Activated T-helper 1 cell treated with anti-CD3 and anti-CD28 coated beads, Interleukin-12 subunit alpha, Interleukin-12 subunit beta, Interleukin-2, Interleukin-4 antibody, amounts not matched to agents 30 ng/mL and 10 ng/mL and 1 ng/mL, durations not matched to agents 14 hours and 24 hours and 36 hours (primary cell): Measurements from ENCODE around the gene ZNF850. TPM values are rescaled to one million over a fixed set of nuclear protein-coding genes. Genes with fewer than 3 reads are reported as not detected.
"Not testable (repeated sequence)": the region's sequence is repeated elsewhere in the genome, so short reads cannot be mapped to it uniquely, and the experiment has no call there.

ENCODE experiments used
- DNase-seq: peaks from one replicate; pipeline ENCODE4 v3.0.0; 2021; ENCODE audit warnings: low spot score
- H3K27ac Mint-ChIP-seq: one replicate; pipeline ENCODE4 v1.8.0; 2021; ENCODE audit warnings: mild to moderate bottlenecking, mixed read lengths
- H3K27me3 Mint-ChIP-seq: one replicate; pipeline ENCODE4 v1.8.0; 2022; ENCODE audit warnings: mild to moderate bottlenecking, moderate library complexity, mixed read lengths; ENCODE audit not compliant: insufficient read depth
- H3K36me3 Mint-ChIP-seq: one replicate; pipeline ENCODE4 v1.8.0; 2021; ENCODE audit warnings: low read depth, mixed read lengths
- H3K4me1 Mint-ChIP-seq: one replicate; pipeline ENCODE4 v1.8.0; 2021; ENCODE audit warnings: low read depth, mixed read lengths
- H3K4me3 Mint-ChIP-seq: one replicate; pipeline ENCODE4 v1.8.0; 2021; ENCODE audit warnings: mild to moderate bottlenecking, moderate library complexity, mixed read lengths
- H3K9me3 Mint-ChIP-seq: one replicate; pipeline ENCODE4 v1.8.0; 2021; ENCODE audit warnings: mixed read lengths
- intact Hi-C: fragments of 100-400 bp; cut with micrococcal nuclease; formaldehyde crosslinking; loops from one replicate; pipeline ENCODE4 v1.15.1; 2024
- total RNA-seq: library from RNA; stranded (reverse); gene quantifications from 2 replicates; pipeline ENCODE4 v1.2.3, GENCODE V29; 2022

ZNF850 gene
- total RNA-seq, 1 donor from 2014 or later = 3.2 TPM

DNA sequence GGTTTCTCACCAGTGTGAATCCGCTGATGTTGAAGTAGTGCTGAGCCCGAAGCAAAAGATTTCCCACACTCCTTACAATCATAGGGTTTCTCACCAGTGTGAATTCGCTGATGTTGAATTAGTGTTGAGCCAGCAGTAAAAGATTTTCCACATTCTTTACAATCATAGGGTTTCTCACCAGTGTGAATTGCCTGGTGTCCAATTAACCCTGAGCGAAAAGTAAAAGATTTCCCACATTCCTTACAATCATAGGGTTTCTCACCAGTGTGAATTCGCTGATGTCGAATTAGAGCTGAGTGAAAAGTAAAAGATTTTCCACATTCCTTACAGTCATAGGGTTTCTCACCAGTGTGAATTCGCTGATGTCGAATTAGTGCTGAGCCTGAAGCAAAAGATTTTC lies 23.0 kb downstream of the ZNF850 start:
- H3K4me3 Mint-ChIP-seq, H3K27ac Mint-ChIP-seq: not testable (repeated sequence)

GRCh38 chr19:36748431-36749275 lies 24.0 kb downstream of the ZNF850 start:
- H3K27ac Mint-ChIP-seq = no peak overlapping the region
- no peaks in the 10 kb centered on the region for H3K27me3 Mint-ChIP-seq
- H3K4me1 Mint-ChIP-seq = no peaks in the 10 kb centered on the region
- peaks cover 70% of the 10 kb centered on the region for H3K9me3 Mint-ChIP-seq
- no peak overlapping the region for H3K4me3 Mint-ChIP-seq
- intact Hi-C loops = no loop called here
- H3K36me3 Mint-ChIP-seq = peaks cover 60% of the 10 kb centered on the region
- no peak for DNase-seq

More for the DNA sequence above, 23.0 kb downstream of the ZNF850 start:
- DNase-seq, H3K27me3 Mint-ChIP-seq, H3K4me1 Mint-ChIP-seq, intact Hi-C loops: not testable (repeated sequence)
- Mint-ChIP-seq H3K36me3 (peaks cover 65% of the 10 kb centered on the region), H3K9me3 (peaks cover 72% of the 10 kb centered on the region)

- H3K9me3 Mint-ChIP-seq = peaks cover 74% of the 10 kb centered on the region
- H3K4me1 Mint-ChIP-seq = no peaks in the 10 kb centered on the region
- DNase-seq = no peak
- H3K4me3 Mint-ChIP-seq = no peak overlapping the region
- no peaks in the 10 kb centered on the region for H3K27me3 Mint-ChIP-seq
- peaks cover 57% of the 10 kb centered on the region for H3K36me3 Mint-ChIP-seq
- intact Hi-C loops = no loop called here
- no peak overlapping the region for H3K27ac Mint-ChIP-seq
Observed at GRCh38 chr19:36747750-36748149, 24.9 kb downstream of the ZNF850 start.

GRCh38 chr19:36745870-36746269 lies 26.7 kb downstream of the ZNF850 start:
- H3K4me1 Mint-ChIP-seq = no peaks in the 10 kb centered on the region
- no peak overlapping the region for H3K27ac Mint-ChIP-seq
- intact Hi-C loops = no loop called here
- H3K36me3 Mint-ChIP-seq = peaks cover 41% of the 10 kb centered on the region
- H3K9me3 Mint-ChIP-seq = peaks cover 72% of the 10 kb centered on the region
- no peak for DNase-seq
- no peaks in the 10 kb centered on the region for H3K27me3 Mint-ChIP-seq
- no peak overlapping the region for H3K4me3 Mint-ChIP-seq

DNA sequence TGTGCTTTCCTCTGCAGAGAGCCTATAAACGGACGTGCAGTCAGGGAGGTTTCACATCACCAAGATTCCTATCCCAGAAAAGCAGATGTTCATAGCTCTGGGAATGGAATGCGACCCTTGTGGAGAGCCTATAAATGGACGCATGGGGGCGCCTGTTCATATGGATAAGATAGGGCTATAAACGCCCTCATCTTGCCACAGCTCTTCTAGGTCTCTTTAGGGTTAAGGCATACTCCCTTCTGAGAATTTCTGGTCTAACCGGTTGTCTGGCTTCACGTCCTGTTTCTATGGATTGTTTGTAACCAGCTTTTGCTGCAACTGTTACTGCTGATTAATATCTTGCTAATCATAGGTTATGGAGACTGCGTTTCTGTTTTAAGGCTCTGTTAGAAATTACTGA lies 36.4 kb downstream of the ZNF850 start:
- H3K4me1 Mint-ChIP-seq, H3K27me3 Mint-ChIP-seq, H3K36me3 Mint-ChIP-seq, DNase-seq, intact Hi-C loops, H3K27ac Mint-ChIP-seq, H3K4me3 Mint-ChIP-seq: not testable (repeated sequence)
- H3K9me3 Mint-ChIP-seq = peaks cover 84% of the 10 kb centered on the region

DNA sequence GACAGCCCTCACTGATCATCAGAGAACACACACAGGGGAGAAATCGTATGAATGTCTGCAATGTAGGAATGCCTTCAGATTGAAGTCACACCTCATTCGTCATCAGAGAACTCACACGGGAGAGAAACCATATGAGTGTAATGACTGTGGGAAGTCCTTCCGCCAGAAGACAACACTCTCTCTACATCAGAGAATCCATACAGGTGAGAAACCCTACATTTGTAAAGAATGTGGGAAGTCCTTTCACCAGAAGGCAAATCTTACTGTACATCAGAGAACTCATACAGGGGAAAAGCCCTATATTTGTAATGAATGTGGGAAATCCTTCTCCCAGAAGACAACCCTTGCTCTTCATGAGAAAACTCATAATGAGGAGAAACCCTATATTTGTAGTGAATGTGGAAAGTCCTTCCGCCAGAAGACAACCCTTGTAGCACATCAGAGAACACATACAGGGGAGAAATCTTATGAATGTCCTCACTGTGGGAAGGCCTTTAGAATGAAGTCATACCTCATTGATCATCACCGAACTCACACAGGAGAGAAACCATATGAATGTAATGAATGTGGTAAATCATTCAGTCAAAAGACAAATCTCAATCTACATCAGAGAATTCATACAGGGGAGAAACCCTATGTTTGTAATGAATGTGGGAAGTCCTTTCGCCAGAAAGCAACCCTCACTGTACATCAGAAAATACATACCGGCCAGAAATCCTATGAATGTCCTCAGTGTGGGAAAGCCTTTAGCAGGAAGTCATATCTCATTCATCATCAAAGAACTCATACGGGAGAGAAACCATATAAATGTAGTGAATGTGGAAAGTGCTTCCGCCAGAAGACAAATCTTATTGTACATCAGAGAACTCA lies 52.7 kb downstream of the ZNF850 start:
- Mint-ChIP-seq H3K36me3 (peaks cover 53% of the 10 kb centered on the region), H3K27me3 (no peaks in the 10 kb centered on the region), H3K9me3 (peaks cover 62% of the 10 kb centered on the region), H3K4me3 (no peak overlapping the region), H3K27ac (no peak overlapping the region), H3K4me1 (no peaks in the 10 kb centered on the region)
- DNase-seq = no peak
- intact Hi-C loops = no loop called here

GRCh38 chr19:36709423-36709822 lies 63.2 kb downstream of the ZNF850 start:
- H3K4me1 Mint-ChIP-seq = no peaks in the 10 kb centered on the region
- H3K27me3 Mint-ChIP-seq = no peaks in the 10 kb centered on the region
- DNase-seq = no peak
- intact Hi-C loops = no loop called here
- peaks cover 73% of the 10 kb centered on the region for H3K36me3 Mint-ChIP-seq
- H3K9me3 Mint-ChIP-seq = peaks cover 82% of the 10 kb centered on the region
- no peak overlapping the region for H3K27ac Mint-ChIP-seq
- H3K4me3 Mint-ChIP-seq = no peak overlapping the region

- no peak for DNase-seq
- no peak overlapping the region for H3K4me3 Mint-ChIP-seq
- H3K36me3 Mint-ChIP-seq = peaks cover 64% of the 10 kb centered on the region
- H3K4me1 Mint-ChIP-seq = no peaks in the 10 kb centered on the region
- peaks cover 70% of the 10 kb centered on the region for H3K9me3 Mint-ChIP-seq
- intact Hi-C loops = no loop called here
- no peaks in the 10 kb centered on the region for H3K27me3 Mint-ChIP-seq
- H3K27ac Mint-ChIP-seq = no peak overlapping the region
Observed at GRCh38 chr19:36707134-36707533, 65.5 kb downstream of the ZNF850 start.

DNA sequence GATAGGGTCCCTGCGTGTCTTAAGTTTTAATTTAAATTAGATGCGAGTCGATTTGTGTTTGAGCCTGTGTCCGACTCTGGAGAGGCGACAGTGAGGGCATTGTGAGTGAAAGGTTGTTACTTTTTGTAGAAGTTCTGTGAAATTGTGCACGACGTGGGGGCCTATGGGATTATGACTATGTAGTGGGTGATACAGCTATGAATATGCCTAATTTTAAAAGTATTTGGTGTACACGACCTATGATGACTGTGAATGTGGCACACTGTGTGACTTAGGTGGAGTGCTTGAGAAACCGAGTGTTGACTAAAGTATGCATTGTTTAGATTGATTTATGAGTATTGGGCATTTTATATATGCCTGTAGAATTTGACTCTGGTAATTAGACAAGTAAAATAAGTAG lies 84.5 kb downstream of the ZNF850 start:
- Mint-ChIP-seq H3K27me3 (peaks cover 2% of the 10 kb centered on the region), H3K27ac (peak overlapping the region; percentile 91), H3K4me3 (peak overlapping the region; percentile 95), H3K9me3 (peaks cover 35% of the 10 kb centered on the region), H3K36me3 (peaks cover 54% of the 10 kb centered on the region), H3K4me1 (peaks cover 24% of the 10 kb centered on the region)
- intact Hi-C loops = loop anchor here (5.0 kb wide), 1 partner anchor 484 kb away; the partner anchor contains the start of gene ZNF585A
- DNase-seq = no peak

GRCh38 chr19:36687214-36688056 lies 85.2 kb downstream of the ZNF850 start, which contains the start of gene ZNF567:
Gene ZNF567, plus strand, starts transcription at chr19:36687612. Its CDS starts 7,256 bp downstream, at chr19:36694868.
- Mint-ChIP-seq H3K27ac (peak within 1 kb of the TSS; percentile 91), H3K36me3 (peaks cover 52% of the 10 kb centered on the region), H3K27me3 (peaks cover 2% of the 10 kb centered on the region), H3K4me3 (peak within 1 kb of the TSS; percentile 95), H3K4me1 (peaks cover 24% of the 10 kb centered on the region), H3K9me3 (peaks cover 39% of the 10 kb centered on the region)
- intact Hi-C loops = loop anchor here (1.0 to 5.0 kb wide), 15 partner anchors 21 to 782 kb away; partner anchors contain the start of genes THAP8, WDR62, ZFP14 and ZNF260
- peak; percentile 97 for DNase-seq

- H3K27ac Mint-ChIP-seq = peak overlapping the region; percentile 91
- DNase-seq = no peak
- intact Hi-C loops = loop anchor here (1.0 to 5.0 kb wide), 15 partner anchors 20 to 783 kb away; partner anchors contain the start of genes THAP8, WDR62, ZFP14 and ZNF260
- peaks cover 2% of the 10 kb centered on the region for H3K27me3 Mint-ChIP-seq
- H3K4me1 Mint-ChIP-seq = peaks cover 24% of the 10 kb centered on the region
- peak overlapping the region; percentile 95 for H3K4me3 Mint-ChIP-seq
- H3K36me3 Mint-ChIP-seq = peaks cover 49% of the 10 kb centered on the region
- H3K9me3 Mint-ChIP-seq = peaks cover 39% of the 10 kb centered on the region
Observed at GRCh38 chr19:36686365-36687213, 86.0 kb downstream of the ZNF850 start.
